ENCODE data around the gene LDLRAP1.

The LDLRAP1 gene

GRCh38 chr1:25543425-25544242 lies at the start of gene LDLRAP1:
LDLRAP1 (plus strand) TSS chr1:25543606; CDS start chr1:25543699, 93 bp downstream.
- in situ Hi-C loops (cut with MboI; ENCODE audit: low sequenced_read_pairs) = no loop called here

- in situ Hi-C loops (cut with MboI; ENCODE audit: low sequenced_read_pairs) = no loop called here
These were observed 48.5 kb upstream of the LDLRAP1 start for GRCh38 chr1:25494952-25495351.

- in situ Hi-C loops (cut with MboI; ENCODE audit: low sequenced_read_pairs) = loop anchor here (25.0 kb wide), 1 partner anchor 88 kb away; the partner anchor contains the start of gene RHCE
These were observed 42.7 kb upstream of the LDLRAP1 start for GRCh38 chr1:25500694-25501093.

- in situ Hi-C loops (cut with MboI; ENCODE audit: low sequenced_read_pairs) = loop anchor here (25.0 kb wide), 1 partner anchor 89 kb away; the partner anchor contains the start of gene RHCE
These were observed 42.0 kb upstream of the LDLRAP1 start for GRCh38 chr1:25501235-25502058.

GRCh38 chr1:25502957-25503356 lies 40.4 kb upstream of the LDLRAP1 start:
- in situ Hi-C loops (cut with MboI; ENCODE audit: low sequenced_read_pairs) = loop anchor here (25.0 kb wide), 1 partner anchor 91 kb away; the partner anchor contains the start of gene RHCE

- in situ Hi-C loops (cut with MboI; ENCODE audit: low sequenced_read_pairs) = loop anchor here (25.0 kb wide), 1 partner anchor 91 kb away; the partner anchor contains the start of gene RHCE
These were observed 39.6 kb upstream of the LDLRAP1 start for GRCh38 chr1:25503551-25504426.

GRCh38 chr1:25504706-25505595 lies 38.5 kb upstream of the LDLRAP1 start:
- in situ Hi-C loops (cut with MboI; ENCODE audit: low sequenced_read_pairs) = loop anchor here (25.0 kb wide), 1 partner anchor 93 kb away; the partner anchor contains the start of gene RHCE

GRCh38 chr1:25505656-25506385 lies 37.6 kb upstream of the LDLRAP1 start:
- in situ Hi-C loops (cut with MboI; ENCODE audit: low sequenced_read_pairs) = loop anchor here (25.0 kb wide), 1 partner anchor 94 kb away; the partner anchor contains the start of gene RHCE

GRCh38 chr1:25506566-25507463 lies 36.6 kb upstream of the LDLRAP1 start:
- in situ Hi-C loops (cut with MboI; ENCODE audit: low sequenced_read_pairs) = loop anchor here (25.0 kb wide), 1 partner anchor 95 kb away; the partner anchor contains the start of gene RHCE

GRCh38 chr1:25513666-25514065 lies 29.7 kb upstream of the LDLRAP1 start:
- in situ Hi-C loops (cut with MboI; ENCODE audit: low sequenced_read_pairs) = loop anchor here (25.0 kb wide), 1 partner anchor 101 kb away; the partner anchor contains the start of gene RHCE

GRCh38 chr1:25515033-25515432 lies 28.4 kb upstream of the LDLRAP1 start:
- in situ Hi-C loops (cut with MboI; ENCODE audit: low sequenced_read_pairs) = loop anchor here (25.0 kb wide), 1 partner anchor 103 kb away; the partner anchor contains the start of gene RHCE

GRCh38 chr1:25516686-25517085 lies 26.7 kb upstream of the LDLRAP1 start:
- in situ Hi-C loops (cut with MboI; ENCODE audit: low sequenced_read_pairs) = loop anchor here (25.0 kb wide), 1 partner anchor 104 kb away; the partner anchor contains the start of gene RHCE

GRCh38 chr1:25517476-25518394 lies 25.7 kb upstream of the LDLRAP1 start:
- in situ Hi-C loops (cut with MboI; ENCODE audit: low sequenced_read_pairs) = loop anchor here (25.0 kb wide), 1 partner anchor 105 kb away; the partner anchor contains the start of gene RHCE

GRCh38 chr1:25519624-25520023 lies 23.8 kb upstream of the LDLRAP1 start:
- in situ Hi-C loops (cut with MboI; ENCODE audit: low sequenced_read_pairs) = loop anchor here (25.0 kb wide), 1 partner anchor 107 kb away; the partner anchor contains the start of gene RHCE

GRCh38 chr1:25520446-25521061 lies 22.9 kb upstream of the LDLRAP1 start:
- in situ Hi-C loops (cut with MboI; ENCODE audit: low sequenced_read_pairs) = loop anchor here (25.0 kb wide), 1 partner anchor 108 kb away; the partner anchor contains the start of gene RHCE
